PFSK-1 (cell line): ENCODE results near the gene TMEM213.

Experiments used
- FOXP2 ChIP-seq: optimal IDR thresholded peaks from 2 replicates; pipeline ENCODE3; 2011; ENCODE audit warnings: borderline replicate concordance, control low read depth, inconsistent platforms; ENCODE audit not compliant: insufficient read depth; ENCODE audit errors: extremely low read length, extremely low read depth
- POLR2AphosphoS5 ChIP-seq: IDR thresholded peaks from 2 replicates; pipeline ENCODE4 v1.6.1; 2012; ENCODE audit warnings: low read depth, mild to moderate bottlenecking, control low read depth, low read length, moderate library complexity
- REST ChIP-seq, 2 experiments: IDR thresholded peaks; 2 replicates each; pipeline versions ENCODE4 v1.6.1 to v1.8.0; 2011 to 2012; ENCODE audit warnings: low read depth in 2 of 2, low read length in 2 of 2, control low read depth in 1 of 2, inconsistent platforms in 1 of 2, mild to moderate bottlenecking in 1 of 2, moderate library complexity in 1 of 2; ENCODE audit not compliant: insufficient read depth in 1 of 2
- TAF1 ChIP-seq: IDR thresholded peaks from 2 replicates; pipeline ENCODE4 v1.6.1; 2012; ENCODE audit warnings: low read length, control low read depth, borderline replicate concordance; ENCODE audit not compliant: insufficient read depth

GRCh38 chr7:138875794-138876193, 78.0 kb downstream of the TMEM213 start:
- TF ChIP-seq TAF1 (no peak), POLR2AphosphoS5 (no peak), FOXP2 (no peak), REST (IDR thresholded peaks at IDR 0.05; ENCODE audit: insufficient read depth in 1 of 2, low read depth in 2 of 2, low read length in 2 of 2) (no peak)
